Heart left ventricle (tissue), 13 donors: Measurements from ENCODE around the gene WDSUB1.

Experiments
- CTCF ChIP-seq, 12 donors: fragments of 200-600 bp; sonication (generic) in 4 of 12; IDR thresholded peaks; one replicate each; pipeline versions ENCODE4 v1.5.0 to v1.8.0; 2018 to 2022; ENCODE audit warnings: antibody characterized with exemption in 12 of 12, mild to moderate bottlenecking in 5 of 12
- POLR2A ChIP-seq, 2 donors: fragments of 450-650 bp; IDR thresholded peaks; one replicate each; pipeline ENCODE4 v1.6.1; 2017; ENCODE audit warnings: antibody characterized with exemption in 2 of 2, mild to moderate bottlenecking in 2 of 2, moderate library complexity in 2 of 2
- donor health status: ischemic (EF 13 %, LVEDD 7.1; RV severe dilation, severe dysfunction).
- donor health status: DM: no; HTN: yes; CAD: no.
- donor health status: DM: no; HTN: no; CAD: no.
- donor health status: ischemic (EF 25% LVEDD 6.9; RV normal size, moderate dysfunction).
- donor health status: ischemic (EF 25% LVEDD 5.7; RV mildly dilated, moderate dysfunction).
- donor health status: ischemic (EF 35%, LVEDD 5.7; RV mildly dilated, moderate dysfunction).
- donor health status: nonischemic (EF 11% LVEDD 7.7; RV severe dilation, severe dysfunction).
- donor health status: DM: yes; HTN: yes; CAD: no.
- donor health status: PGD.
- donor health status: ischemic (EF 29% LVEDD 5.4; RV normal size, mild dysfunction).
- donor health status: nonischemic (EF 23%, LVEDD 6.1; RV moderate dilation, normal function).

- TF ChIP-seq CTCF (IDR thresholded peaks at IDR 0.05) (no peak), POLR2A (IDR thresholded peaks at IDR 0.05) (no peak)
Observed at GRCh38 chr2:159201360-159202063, 85.0 kb downstream of the WDSUB1 start.
